Embryonic facial prominence (tissue), 1 donor: Measurements from ENCODE around the gene ASPSCR1.
A peak's percentile ranks its signal among the peaks of the same experiment; 100 is the strongest.

Experiments used
- DNase-seq: peaks from one replicate; pipeline ENCODE4 v3.0.0-alpha.2; 2016; ENCODE audit errors: extremely low spot score

ASPSCR1 gene

GRCh38 chr17:82012640-82013295 lies 35.3 kb downstream of the ASPSCR1 start:
- DNase-seq = no peak

- no peak for DNase-seq
Observed at GRCh38 chr17:82013341-82013740, 35.9 kb downstream of the ASPSCR1 start.

DNA sequence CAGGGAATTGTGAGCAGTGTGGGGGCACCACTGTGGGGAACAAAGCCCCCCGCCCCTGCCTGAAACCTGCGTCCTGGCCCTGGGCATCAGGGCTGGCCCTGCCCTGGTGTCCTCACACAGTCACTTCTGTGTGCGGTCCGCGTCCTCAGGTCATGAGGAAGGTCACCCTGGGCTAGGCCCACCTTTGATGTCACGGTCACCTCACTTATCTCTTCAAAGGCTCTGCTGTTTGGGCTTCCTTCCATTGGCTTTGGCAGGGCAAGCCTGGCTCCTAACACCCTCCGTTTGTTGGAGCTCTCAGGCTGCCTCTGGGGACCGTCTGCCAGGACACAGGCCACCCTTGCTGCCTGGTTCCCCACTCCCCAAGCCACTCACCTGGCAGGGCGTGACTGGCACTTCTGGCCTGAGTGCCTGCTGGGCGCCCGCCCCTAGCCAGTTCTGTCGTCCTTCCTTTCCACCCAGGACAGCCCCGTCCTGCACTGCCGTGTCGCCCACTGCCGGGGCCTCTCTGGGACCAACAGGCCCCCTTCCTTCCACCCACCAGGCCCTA lies 36.4 kb downstream of the ASPSCR1 start:
- no peak for DNase-seq

DNA sequence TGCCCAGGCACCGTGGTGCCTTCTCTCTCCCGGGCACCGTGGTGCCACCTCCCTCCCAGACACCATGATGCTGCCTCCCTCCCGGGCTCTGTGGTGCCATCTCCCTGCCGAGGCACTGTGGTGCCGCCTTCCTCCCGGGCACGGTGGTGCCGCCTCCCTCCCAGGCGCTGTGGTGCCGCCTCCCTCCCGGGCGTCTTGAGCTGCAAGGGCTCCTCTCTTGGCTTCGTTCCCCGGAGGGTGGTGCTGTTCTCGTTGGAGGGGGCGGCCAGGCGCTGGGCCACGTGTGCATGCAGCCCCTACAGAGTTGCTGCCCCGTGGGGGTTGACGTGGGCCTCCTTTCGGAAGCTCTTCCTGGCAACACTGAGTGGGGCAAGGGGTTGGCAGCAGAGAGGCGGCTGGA lies 37.0 kb downstream of the ASPSCR1 start:
- DNase-seq = no peak

GRCh38 chr17:82014971-82015310 lies 37.5 kb downstream of the ASPSCR1 start:
- DNase-seq = no peak

GRCh38 chr17:82015311-82015971 lies 38.0 kb downstream of the ASPSCR1 start:
- no peak for DNase-seq

DNA sequence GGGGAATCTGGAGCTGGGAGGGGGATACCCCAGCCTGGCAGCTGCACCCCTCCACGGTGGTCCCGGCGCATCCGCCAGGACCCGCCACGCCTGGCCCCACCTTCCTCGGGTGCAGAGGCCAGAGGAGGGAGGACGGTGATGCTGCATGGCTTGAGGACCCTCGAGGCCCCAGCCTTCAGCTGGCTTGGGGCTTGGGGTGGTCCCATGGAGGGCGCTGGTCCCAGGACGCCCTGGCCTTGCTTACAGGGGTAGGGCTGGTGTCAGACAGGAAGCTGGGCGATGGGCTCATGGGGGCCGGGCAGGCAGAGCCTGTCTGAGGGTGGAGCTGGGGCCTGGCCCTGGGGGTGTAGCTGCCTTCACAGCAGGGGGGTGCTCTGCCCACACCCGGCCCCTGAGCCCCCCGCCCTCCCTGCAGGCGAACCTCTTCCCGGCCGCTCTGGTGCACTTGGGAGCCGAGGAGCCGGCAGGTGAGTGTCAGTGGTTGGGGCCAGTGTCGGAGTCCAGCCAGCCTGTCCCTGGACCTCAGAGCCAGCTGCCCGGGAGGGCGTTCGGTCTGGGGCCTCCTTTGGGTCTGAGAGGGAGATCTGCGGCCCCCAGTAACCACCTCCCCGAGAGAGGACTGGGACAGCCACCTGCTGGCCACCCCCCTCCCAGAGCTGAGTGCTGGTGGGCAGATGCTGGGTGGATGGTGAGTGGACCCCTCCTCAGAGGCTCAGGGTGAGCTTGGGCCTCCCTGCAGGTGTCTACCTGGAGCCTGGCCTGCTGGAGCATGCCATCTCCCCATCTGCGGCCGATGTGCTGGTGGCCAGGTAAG lies 38.8 kb downstream of the ASPSCR1 start:
- no peak for DNase-seq

GRCh38 chr17:82016875-82017459 lies 39.5 kb downstream of the ASPSCR1 start:
- no peak for DNase-seq

DNA sequence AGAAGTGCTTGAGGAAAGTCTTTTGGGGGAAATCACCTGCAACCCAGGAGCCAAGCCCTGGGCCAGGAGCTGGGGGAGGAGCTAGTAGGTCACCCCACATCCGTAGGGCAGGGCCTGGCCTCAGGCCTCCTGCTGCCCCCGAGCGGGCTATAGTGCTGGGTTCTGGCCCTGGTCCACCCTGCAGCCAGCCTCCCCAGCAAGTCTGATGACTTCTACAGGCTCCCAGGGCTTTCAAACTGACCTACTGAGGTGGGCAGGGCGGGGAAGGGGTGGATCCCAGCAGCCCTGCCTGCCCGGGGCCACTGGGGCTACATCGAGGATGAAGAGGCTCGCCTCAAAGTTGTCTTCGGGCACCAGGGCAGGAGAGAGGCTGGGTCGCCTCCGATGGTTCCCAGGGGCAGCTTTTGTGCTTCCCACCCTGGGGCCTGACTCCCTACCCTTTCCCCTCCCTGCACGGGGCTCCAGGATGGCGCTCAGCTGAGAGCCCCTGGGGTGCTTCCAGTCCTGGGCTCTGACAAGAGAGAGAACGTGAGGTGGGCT lies 40.3 kb downstream of the ASPSCR1 start:
- DNase-seq = no peak

DNA sequence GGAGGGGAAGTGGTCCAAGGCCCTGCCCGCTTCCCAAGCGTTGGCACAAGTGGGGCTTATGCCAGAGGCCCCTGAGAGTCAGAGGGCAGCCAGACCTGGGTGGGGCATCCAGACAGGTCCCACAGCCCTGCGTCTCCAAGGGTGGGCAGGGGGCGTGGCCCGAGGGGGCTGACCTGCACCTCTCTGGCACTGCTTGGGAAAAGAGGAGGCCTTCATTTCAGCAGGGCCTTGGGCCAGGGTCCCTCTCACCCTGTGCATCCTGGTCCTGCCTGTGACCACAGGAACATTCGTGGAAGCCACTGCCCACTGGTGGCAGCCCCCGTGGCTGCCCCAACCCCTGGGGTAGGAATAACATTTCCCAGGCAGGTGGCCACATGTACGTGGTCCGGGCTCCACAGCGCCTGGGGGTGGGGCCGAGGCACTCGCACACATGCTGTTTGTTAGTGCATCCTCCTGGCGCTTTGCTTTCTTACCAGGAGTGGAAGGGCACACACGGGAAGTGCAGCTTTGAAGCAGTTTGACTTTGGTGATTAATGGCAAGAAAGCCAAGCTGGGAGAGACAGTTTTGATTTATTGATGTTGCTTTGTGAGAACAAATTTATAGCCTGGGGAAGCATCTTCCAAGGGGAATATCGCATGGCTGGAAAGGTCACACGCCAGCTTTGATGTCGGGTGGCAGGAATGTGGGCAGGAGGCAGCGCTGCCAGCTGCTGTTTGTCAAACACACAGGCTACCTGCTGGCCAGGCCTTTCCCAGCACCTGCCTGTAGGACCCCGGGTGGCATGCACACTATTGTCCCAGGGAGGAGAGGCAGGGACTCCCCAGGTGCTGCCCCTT lies 40.9 kb downstream of the ASPSCR1 start:
- no peak for DNase-seq

DNA sequence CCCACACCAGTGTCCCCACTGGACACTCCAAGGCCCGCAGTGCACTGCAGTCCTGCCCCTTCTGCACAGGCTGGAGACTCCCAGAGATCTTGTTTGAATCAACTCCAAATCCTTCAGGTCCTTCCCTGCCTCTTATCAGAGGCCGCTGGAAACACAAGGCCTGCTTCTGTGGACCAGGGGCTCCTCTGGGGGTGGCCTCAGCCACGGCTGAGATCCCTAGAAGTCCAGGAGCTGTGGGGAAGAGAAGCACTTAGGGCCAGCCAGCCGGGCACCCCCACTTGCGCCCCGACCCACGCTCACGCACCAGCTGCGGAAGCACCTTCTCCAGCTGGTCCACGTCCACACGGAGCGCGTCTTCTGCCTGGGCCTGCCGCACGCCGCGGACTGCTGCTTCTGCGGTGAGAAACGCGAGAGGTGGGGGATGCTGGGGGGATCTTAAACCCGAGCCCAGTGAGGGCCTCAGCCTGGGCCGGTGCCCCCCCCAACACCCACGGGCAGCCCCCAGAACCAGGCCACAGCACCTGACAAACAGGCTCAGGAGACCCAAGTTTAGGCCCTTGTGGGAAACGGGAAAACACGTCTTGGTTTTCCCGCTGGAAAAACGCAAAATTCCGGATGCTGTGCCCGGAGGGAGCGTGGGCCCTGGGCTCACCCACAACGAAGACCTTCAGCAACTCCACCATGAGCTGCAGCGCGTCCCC lies 41.7 kb downstream of the ASPSCR1 start:
- no peak for DNase-seq

GRCh38 chr17:82019690-82020571 lies 42.5 kb downstream of the ASPSCR1 start:
- DNase-seq = no peak

DNA sequence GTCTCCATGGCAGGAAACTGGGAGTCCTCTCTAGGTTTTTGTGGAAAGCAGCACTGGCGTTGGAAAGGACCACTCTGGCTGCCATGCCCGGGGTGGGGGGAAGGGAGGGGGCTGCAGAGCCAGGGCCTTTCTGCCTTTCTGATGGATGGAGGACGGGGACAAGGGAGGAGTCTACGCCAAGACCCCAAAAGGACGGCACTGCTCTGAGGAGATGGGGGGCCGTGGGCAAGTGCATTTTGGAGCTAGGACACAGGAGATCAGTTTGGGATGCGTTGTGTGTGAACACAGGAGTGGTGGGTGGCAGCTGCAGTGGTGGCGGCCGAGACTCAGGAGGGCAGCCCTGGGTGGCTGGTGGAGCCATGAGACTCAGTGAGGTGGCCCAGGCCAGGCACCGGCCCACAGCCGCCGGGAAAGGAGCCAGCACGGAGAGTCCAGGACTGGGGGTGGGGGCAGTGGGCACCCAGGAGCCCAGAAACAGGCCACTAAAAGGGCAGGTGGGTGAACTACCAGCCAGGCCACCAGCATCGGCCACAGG lies 43.2 kb downstream of the ASPSCR1 start:
- DNase-seq = no peak

DNA sequence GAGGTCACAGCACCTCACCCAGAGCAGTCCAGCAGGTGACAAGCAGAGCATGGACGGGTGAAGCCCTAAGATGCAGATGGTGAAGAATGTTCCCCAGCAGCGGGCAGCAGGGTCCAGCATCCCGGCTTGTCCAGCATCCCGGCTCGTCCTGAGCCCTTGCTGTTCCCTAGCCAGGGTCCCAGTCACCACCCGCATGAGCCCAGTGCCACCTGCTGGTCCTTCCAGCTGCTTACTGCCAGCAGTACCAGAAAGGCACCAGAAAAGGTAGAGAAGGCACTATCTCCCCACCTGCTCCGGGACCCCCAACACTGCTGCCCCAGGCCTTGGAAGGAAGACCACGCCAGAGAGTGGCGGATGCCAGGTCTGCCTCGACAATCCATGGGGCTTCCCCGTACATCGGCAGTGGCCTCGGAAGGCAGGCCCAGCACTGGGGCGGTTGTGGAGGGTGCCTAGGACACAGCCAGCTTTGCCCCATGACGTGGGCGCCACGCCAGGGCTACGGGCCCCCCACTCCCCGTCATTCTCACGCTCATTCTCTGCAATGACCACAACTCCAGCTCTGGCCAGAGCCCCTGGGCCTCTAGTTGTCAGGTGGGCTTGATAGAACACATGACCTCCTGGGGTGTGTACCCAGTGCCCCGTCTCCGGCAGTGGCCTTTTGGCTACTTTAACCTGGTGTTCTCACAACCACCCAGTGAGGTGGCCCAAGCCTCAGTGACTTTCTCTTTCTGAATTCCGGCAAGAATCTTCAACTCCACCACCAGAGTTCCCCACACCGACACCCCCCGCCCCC lies 43.9 kb downstream of the ASPSCR1 start:
- DNase-seq = no peak

- no peak for DNase-seq
Observed at GRCh38 chr17:82021900-82022309, 44.5 kb downstream of the ASPSCR1 start.

DNA sequence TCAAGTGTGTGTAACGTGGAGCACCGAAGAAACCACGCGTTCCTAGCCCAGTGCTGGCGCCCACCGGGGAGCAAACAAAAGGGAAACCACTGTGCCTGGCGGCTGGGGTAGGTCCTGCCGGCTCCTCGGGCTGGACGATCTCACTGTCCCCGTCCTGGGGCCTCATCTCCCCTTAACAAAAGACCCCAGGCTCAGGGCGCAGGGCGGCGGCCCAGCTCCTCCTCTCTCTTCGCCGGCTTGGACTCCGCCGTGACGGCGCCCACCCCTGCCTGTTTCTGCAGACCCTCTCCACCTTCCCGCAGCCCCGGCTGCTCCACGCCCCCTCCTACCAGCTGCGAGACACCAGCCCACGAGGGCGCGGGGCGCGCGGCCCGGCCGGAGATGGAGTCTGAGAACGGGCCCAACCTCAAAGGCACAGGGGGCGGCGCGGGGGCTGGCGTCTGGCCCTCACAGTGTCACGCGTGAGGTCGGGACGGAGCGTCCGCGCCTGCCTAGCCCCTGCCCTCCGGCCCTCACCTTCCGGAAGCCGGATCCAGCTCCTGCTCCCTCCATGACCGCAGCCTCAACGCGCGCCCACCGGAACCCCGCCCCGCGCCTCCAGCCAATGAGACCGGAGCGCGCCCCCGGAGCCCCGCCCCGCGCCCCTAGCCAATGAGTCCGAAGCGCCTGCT lies 45.0 kb downstream of the ASPSCR1 start, which contains the start of gene CENPX:
TSS of gene CENPX (minus strand) at position 569 of the 671 bp plus-strand sequence. CDS start at position 552, 17 bp downstream.
- DNase-seq = no peak

DNA sequence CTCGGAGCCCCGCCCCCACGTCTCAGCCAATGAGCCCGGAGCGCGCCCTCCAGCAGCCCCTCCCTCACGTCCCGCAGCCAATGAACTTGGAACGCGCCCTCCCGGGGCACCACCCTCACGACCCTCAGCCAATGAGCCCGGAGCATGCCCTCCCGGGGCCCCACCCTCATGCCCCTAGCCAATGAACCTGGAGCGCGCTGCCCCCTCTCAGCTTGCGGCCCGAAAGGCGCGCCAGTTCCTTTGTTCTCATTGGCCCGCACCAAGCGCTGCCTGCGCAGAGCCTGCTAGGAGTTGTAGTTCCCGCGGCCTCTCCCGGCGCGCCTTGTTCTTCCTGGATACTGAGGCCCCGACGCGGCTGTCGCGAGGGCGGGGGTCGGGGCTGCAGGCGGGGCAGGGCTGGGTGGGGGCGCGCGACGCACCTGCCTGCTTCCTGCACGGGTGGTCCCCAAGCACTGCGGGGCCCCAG lies 45.6 kb downstream of the ASPSCR1 start, which contains the start of gene LRRC45:
TSS of gene LRRC45 (plus strand) at position 325 of the 466 bp plus-strand sequence. CDS start 339 bp downstream, outside the sequence.
- peak; percentile 99 for DNase-seq
